Measurements from ENCODE around the gene SPECC1.
"Not testable (repeated sequence)": the region's sequence is repeated elsewhere in the genome, so short reads cannot be mapped to it uniquely, and the experiment has no call there.

Gene SPECC1, protein sequence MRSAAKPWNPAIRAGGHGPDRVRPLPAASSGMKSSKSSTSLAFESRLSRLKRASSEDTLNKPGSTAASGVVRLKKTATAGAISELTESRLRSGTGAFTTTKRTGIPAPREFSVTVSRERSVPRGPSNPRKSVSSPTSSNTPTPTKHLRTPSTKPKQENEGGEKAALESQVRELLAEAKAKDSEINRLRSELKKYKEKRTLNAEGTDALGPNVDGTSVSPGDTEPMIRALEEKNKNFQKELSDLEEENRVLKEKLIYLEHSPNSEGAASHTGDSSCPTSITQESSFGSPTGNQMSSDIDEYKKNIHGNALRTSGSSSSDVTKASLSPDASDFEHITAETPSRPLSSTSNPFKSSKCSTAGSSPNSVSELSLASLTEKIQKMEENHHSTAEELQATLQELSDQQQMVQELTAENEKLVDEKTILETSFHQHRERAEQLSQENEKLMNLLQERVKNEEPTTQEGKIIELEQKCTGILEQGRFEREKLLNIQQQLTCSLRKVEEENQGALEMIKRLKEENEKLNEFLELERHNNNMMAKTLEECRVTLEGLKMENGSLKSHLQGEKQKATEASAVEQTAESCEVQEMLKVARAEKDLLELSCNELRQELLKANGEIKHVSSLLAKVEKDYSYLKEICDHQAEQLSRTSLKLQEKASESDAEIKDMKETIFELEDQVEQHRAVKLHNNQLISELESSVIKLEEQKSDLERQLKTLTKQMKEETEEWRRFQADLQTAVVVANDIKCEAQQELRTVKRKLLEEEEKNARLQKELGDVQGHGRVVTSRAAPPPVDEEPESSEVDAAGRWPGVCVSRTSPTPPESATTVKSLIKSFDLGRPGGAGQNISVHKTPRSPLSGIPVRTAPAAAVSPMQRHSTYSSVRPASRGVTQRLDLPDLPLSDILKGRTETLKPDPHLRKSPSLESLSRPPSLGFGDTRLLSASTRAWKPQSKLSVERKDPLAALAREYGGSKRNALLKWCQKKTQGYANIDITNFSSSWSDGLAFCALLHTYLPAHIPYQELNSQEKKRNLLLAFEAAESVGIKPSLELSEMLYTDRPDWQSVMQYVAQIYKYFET

GRCh38 chr17:20009302-20010098 lies at the start of gene SPECC1:
SPECC1 (plus strand) TSS chr17:20009359; CDS start chr17:20096652, 87,293 bp downstream.
- peak within 1 kb of the TSS; percentile 73 for H3K4me3 ChIP-seq (ENCODE audit: control insufficient read depth, low read depth, low read length)
- TF ChIP-seq, protein P1, sequence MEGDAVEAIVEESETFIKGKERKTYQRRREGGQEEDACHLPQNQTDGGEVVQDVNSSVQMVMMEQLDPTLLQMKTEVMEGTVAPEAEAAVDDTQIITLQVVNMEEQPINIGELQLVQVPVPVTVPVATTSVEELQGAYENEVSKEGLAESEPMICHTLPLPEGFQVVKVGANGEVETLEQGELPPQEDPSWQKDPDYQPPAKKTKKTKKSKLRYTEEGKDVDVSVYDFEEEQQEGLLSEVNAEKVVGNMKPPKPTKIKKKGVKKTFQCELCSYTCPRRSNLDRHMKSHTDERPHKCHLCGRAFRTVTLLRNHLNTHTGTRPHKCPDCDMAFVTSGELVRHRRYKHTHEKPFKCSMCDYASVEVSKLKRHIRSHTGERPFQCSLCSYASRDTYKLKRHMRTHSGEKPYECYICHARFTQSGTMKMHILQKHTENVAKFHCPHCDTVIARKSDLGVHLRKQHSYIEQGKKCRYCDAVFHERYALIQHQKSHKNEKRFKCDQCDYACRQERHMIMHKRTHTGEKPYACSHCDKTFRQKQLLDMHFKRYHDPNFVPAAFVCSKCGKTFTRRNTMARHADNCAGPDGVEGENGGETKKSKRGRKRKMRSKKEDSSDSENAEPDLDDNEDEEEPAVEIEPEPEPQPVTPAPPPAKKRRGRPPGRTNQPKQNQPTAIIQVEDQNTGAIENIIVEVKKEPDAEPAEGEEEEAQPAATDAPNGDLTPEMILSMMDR (IDR thresholded peaks at IDR 0.05; ENCODE audit: control insufficient read depth, insufficient read depth, low read depth, low read length, missing control alignments), result peak; percentile 61
- no peak for DNase-seq (ENCODE audit: low read depth)

DNA sequence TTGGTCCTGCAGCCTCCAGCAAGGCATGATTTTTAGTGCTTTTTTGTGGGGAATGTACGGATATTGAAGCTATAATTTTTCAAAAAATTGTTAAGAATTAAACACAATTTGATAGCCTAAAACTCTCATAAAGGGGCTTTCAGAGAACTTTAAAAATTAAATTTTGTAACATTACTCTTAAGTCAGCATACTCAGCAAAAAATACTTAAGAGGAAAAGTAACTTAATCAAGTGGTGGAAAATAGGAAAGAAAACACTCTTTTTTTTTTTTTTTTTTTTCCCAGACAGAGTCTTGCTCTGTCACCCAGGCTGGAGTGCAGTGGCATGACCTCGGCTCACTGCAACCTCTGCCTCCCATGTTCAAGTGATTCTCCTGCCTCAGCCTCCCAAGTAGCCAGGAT lies 46.2 kb upstream of the SPECC1 start:
- not testable (repeated sequence) for H3K4me3 ChIP-seq (ENCODE audit: control insufficient read depth, low read depth, low read length)

GRCh38 chr17:19973156-19973555 lies 36.0 kb upstream of the SPECC1 start:
- DNase-seq (ENCODE audit: low read depth), result no peak
- H3K4me3 ChIP-seq (ENCODE audit: control insufficient read depth, low read depth, low read length), result no peak overlapping the region
- TF ChIP-seq, protein P1 (IDR thresholded peaks at IDR 0.05; ENCODE audit: control insufficient read depth, insufficient read depth, low read depth, low read length, missing control alignments), result no peak

More for the DNA sequence above, 46.2 kb upstream of the SPECC1 start:
- not testable (repeated sequence) for DNase-seq (ENCODE audit: low read depth)

DNA sequence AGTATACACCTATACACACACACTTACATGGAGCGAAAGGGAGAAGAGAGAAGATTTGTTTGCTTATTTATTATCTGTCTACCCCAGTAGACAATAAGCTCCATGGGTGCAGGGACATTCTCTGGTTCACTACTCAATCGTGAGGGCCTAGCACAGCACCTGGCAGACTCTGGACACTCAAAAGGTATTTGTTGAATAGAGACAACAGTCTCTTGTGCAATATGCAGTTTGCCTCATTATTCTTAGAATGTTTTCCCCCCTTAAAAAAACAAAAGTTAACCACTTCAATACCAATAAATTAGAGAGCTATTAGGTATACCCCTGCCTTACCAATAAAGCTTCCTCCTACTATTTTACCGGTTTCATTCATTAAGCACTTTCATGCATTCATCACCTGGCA lies 33.6 kb upstream of the SPECC1 start:
- TF ChIP-seq, protein P1 (IDR thresholded peaks at IDR 0.05; ENCODE audit: control insufficient read depth, insufficient read depth, low read depth, low read length, missing control alignments), result no peak
- H3K4me3 ChIP-seq (ENCODE audit: control insufficient read depth, low read depth, low read length), result no peak overlapping the region
- DNase-seq (ENCODE audit: low read depth), result no peak

DNA sequence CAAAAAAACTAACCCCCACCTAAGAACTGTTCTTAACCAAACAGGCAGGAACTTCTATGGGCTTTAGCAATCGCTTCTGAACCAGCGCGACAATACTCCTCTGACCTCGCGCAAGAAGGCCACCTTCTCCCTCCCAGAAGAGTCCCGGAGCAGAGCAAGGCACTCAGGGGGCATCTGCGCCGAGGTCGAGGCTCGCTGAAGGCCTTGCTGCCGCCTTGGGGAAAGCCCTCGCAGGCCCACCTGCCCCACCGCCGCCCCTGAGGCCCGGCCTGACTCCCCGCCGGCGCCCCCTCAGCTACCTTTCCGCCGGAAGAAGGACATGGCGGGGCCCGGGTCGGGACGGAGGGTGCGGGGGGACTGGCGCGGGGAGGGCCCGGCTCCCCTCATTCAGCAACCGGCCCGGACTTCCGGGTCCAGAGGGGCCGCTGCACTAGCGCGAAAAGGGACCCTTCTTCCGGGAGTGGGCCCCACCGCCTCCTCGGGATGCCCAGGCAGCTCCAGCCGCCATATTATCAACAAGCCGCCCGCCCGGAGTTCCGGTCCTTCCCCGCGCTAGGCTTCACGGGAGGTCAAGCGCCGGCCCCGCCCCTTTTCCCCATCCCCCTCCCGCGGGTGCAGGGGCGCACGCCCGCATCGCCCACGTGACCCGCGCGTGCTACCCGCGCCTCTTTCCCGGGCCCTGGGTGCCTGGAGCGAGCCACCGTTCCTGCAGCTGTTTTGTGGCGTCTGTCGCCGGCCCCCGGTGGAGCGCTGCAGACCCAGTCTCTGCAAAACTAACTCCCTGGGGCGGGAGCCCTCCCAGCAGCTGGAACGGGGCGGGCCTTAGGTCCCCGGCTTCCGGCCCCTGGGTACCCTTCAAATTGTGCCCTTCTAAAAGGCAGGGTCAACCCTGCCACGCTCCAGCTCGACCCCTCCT lies 31.6 kb upstream of the SPECC1 start, which contains the start of gene AKAP10:
TSS of gene AKAP10 (minus strand) at position 536 of the 916 bp plus-strand sequence. CDS start at position 387, 149 bp downstream.
- TF ChIP-seq, protein P1 (IDR thresholded peaks at IDR 0.05; ENCODE audit: control insufficient read depth, insufficient read depth, low read depth, low read length, missing control alignments), result no peak
- DNase-seq (ENCODE audit: low read depth), result peak; percentile 17

DNA sequence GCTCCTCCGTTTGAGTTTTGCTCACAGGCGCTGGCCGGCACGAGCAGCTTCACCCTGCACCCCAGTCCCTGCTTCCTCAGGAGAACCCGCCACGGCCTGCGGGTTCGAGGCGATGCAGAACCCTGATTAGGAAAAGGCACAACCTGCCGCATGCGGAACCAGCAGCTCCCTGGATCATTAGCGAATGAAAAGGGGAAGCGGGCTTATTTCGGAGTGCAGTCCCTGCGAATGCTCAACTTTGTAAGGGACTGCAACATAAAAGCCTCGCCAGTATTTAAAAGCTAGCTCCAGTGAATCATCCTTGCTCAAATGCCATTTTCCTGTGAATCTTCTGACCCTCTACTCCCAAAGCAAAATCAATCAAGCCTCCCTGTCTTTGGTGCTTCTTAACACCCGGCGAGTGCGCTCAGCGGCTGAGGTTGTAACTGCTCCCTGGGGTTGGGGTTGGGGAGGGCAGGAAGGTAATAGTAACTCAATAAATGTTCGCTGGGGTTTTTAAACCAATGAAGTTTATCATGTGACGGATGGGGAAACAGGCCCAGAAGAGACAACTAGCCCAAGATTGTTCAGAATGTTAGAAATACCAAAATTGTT lies 30.9 kb upstream of the SPECC1 start:
- TF ChIP-seq, protein P1 (IDR thresholded peaks at IDR 0.05; ENCODE audit: control insufficient read depth, insufficient read depth, low read depth, low read length, missing control alignments), result no peak
- DNase-seq (ENCODE audit: low read depth), result no peak
- peak overlapping the region; percentile 59 for H3K4me3 ChIP-seq (ENCODE audit: control insufficient read depth, low read depth, low read length)

More for the DNA sequence above, 31.6 kb upstream of the SPECC1 start, which contains the start of gene AKAP10:
- peak within 1 kb of the TSS; percentile 59 for H3K4me3 ChIP-seq (ENCODE audit: control insufficient read depth, low read depth, low read length)

Measured in AG09309 (cell line).